HUES48 (cell line): ENCODE results near the gene LHPP.
A peak's percentile ranks its signal among the peaks of the same experiment; 100 is the strongest.

ENCODE experiments used
- H3K27ac ChIP-seq: one replicate; pipeline ENCODE4 v1.7.0; 2013; ENCODE audit warnings: low read depth, low read length, inconsistent platforms
- H3K27me3 ChIP-seq: 2 replicates; pipeline ENCODE4 v1.6.1; 2013; ENCODE audit warnings: mild to moderate bottlenecking, low read length; ENCODE audit not compliant: control insufficient read depth, insufficient read depth
- H3K36me3 ChIP-seq: 2 replicates; pipeline ENCODE4 v1.6.1; 2013; ENCODE audit warnings: low read length; ENCODE audit not compliant: control insufficient read depth, insufficient read depth
- H3K4me1 ChIP-seq: 2 replicates; pipeline ENCODE4 v1.6.1; 2013; ENCODE audit warnings: mild to moderate bottlenecking, low read length; ENCODE audit not compliant: control insufficient read depth, insufficient read depth
- H3K4me3 ChIP-seq: 2 replicates; pipeline ENCODE4 v1.5.1; 2013; ENCODE audit warnings: mild to moderate bottlenecking, low read depth, low read length
- H3K9ac ChIP-seq: 2 replicates; pipeline ENCODE4 v1.6.1; 2013; ENCODE audit warnings: mild to moderate bottlenecking, low read depth, low read length, moderate library complexity
- H3K9me3 ChIP-seq: 2 replicates; pipeline ENCODE4 v1.6.1; 2013; ENCODE audit warnings: low read length; ENCODE audit not compliant: control insufficient read depth, insufficient read depth

Gene LHPP

DNA sequence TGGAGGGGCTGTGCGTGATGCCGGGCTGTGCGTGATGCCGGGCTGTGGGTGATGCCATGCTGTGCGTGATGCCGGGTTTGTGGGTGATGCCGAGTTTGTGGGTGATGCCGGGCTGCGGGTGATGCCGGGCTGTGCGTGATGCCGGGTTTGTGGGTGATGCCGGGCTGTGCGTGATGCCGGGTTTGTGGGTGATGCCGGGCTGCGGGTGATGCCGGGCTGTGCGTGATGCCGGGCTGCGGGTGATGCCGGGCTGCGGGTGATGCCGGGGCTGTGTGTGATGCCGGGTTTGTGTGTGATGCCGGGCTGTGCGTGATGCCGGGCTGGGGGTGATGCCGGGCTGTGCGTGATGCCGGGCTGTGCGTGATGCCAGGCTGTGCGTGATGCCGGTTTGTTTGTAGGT, 153.6 kb downstream of the LHPP start:
- H3K9me3 ChIP-seq = no peaks in the 10 kb centered on the region
- no peaks in the 10 kb centered on the region for H3K4me1 ChIP-seq
- no peak overlapping the region for H3K4me3 ChIP-seq
- H3K36me3 ChIP-seq = no peaks in the 10 kb centered on the region
- H3K27me3 ChIP-seq = no peaks in the 10 kb centered on the region
- no peak overlapping the region for H3K27ac ChIP-seq
- H3K9ac ChIP-seq = no peak overlapping the region

DNA sequence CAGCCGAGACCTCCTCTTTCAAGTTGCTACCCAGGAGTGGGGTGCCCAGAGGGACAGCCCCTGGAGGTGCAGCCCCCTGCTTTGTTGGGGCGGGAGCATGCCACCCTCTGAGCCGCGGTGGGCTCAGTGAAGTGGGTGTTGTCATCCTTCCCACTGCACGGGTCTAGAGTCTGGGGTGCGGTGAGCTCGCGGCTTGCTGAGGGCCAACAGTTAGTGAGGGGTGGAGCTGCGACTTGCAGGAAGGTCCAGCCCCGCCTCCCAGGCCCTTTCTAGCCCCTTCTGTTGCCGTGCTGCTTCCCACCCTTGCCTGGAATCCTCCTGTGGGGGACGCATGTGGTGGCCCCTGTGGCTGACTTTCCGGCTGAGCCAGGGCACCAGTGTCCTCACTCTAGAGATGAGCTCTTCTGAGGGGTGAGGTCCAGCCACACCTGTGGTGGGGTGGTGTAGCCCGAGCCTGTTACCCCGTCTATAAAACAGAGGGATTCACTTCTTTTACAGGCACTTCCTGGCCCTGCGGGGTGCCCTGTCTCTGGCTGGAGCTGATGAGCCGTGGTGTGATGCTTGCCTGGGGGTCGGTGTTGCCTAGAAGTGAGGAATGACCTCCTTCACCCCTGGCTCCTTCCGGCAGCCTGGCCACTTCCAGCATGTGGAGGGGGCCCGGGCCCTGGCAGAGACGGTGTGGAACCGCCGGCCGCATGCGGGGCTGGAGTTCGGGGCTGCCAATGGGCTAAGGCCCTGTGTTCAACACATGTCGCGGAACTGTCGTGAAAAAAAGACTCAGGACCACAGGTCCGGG, 154.6 kb downstream of the LHPP start:
- Histone ChIP-seq H3K4me3 (no peak overlapping the region), H3K4me1 (no peaks in the 10 kb centered on the region), H3K9me3 (no peaks in the 10 kb centered on the region), H3K36me3 (no peaks in the 10 kb centered on the region), H3K27ac (peak overlapping the region; percentile 8), H3K9ac (no peak overlapping the region), H3K27me3 (no peaks in the 10 kb centered on the region)

DNA sequence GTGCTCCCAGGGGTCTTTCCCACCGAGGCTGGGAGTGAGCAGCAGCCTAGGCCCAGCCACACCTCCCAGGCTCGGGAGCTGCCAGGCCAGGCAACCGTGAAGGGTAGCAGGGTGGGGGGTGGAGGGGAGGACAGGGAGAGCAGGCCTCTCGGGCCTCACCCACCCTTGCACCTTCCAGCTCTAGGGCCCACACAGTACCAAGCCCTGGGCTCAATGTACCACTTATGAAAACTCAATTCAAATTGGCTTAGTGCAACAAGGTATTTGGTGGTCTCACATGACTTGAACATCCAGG, 155.2 kb downstream of the LHPP start:
- no peaks in the 10 kb centered on the region for H3K27me3 ChIP-seq
- no peak overlapping the region for H3K27ac ChIP-seq
- no peaks in the 10 kb centered on the region for H3K36me3 ChIP-seq
- H3K9ac ChIP-seq = no peak overlapping the region
- no peaks in the 10 kb centered on the region for H3K9me3 ChIP-seq
- no peaks in the 10 kb centered on the region for H3K4me1 ChIP-seq
- H3K4me3 ChIP-seq = no peak overlapping the region

DNA sequence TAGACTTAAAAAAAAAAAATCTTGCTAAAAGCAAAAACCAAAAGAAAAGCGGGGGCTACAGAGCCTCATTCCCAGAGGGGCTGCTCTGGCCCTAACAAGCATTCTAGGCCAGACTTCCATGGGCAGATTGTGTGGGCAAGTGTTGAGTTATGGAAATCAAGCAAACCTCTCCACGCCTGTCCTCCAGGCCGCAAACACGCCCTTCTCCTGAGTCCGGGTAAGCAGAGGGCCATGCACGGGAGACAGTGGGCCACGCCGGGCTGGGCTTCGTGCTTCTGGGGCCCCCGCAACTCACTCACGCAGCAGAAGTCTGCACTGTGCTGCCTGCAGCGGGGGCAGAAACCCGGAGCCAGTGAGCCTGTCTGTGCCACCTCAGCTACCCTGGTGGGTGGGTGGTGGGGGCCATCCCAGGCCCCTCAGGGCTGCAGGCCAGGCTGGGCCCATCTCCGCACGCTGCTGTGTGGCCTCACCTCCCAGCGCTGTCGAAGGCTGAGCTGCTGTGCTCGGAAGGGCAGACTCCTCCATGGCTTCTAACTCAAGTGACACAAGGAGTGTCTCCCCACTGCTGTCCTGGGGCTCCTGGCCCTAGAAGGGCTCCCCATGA, 156.9 kb downstream of the LHPP start:
- no peak overlapping the region for H3K9ac ChIP-seq
- no peaks in the 10 kb centered on the region for H3K4me1 ChIP-seq
- H3K27me3 ChIP-seq = no peaks in the 10 kb centered on the region
- no peaks in the 10 kb centered on the region for H3K36me3 ChIP-seq
- H3K9me3 ChIP-seq = no peaks in the 10 kb centered on the region
- no peak overlapping the region for H3K4me3 ChIP-seq
- H3K27ac ChIP-seq = no peak overlapping the region

DNA sequence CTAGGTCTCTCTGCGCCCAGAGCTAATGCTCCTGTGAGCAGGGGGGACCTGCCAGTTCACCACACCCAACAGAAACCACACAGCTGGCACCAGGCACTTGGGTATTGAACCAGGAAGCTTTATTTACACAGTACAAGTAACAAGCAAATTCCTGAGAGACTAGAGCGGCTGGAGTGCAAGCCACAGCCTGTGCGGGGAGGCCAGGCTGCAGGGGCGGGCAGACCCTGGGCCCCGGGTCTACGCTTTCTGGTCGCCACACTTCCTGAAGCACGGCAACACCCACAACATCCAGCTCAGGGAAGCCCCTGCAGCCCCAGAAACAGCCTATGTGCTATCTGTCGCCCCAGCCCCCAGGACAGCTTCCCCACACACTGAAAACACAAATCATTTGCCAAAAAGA, 157.6 kb downstream of the LHPP start:
- no peak overlapping the region for H3K4me3 ChIP-seq
- H3K9ac ChIP-seq = no peak overlapping the region
- no peaks in the 10 kb centered on the region for H3K27me3 ChIP-seq
- H3K9me3 ChIP-seq = no peaks in the 10 kb centered on the region
- H3K36me3 ChIP-seq = no peaks in the 10 kb centered on the region
- no peaks in the 10 kb centered on the region for H3K4me1 ChIP-seq
- no peak overlapping the region for H3K27ac ChIP-seq

DNA sequence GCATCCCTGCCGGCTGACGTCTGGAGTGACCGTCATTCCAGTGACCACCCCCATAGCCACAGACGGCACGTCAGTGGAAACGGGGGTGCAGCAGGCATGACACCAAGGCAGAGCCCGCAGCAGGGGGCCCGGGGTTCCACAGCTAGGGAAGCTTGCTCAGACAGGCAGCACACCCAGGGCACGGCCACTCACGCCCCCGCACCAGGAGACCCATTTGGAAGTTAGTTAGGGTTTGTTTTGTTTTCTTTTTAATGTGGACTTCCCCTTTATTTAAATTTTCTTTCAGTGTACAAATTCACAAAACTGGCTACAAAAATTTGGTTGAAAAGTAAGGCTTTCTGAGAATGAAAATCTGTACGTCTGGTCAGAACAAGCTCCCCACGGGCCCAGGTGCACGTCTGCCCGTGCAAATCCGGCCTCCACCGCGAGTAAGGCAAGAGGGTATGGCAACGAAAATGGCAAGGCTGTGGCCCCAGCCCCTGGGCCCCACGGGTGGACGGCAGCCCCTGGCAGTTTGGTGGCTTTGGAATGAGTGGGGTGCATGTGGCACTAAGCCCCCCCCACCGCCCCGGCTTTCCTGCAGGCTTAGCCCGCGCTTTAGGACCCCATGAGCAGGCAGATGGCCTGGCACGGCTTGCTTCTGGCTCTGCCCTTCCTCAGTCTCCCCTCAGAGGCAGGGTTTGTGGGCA, 158.3 kb downstream of the LHPP start:
- H3K4me1 ChIP-seq = no peaks in the 10 kb centered on the region
- no peaks in the 10 kb centered on the region for H3K36me3 ChIP-seq
- no peak overlapping the region for H3K27ac ChIP-seq
- H3K9me3 ChIP-seq = no peaks in the 10 kb centered on the region
- no peak overlapping the region for H3K9ac ChIP-seq
- H3K4me3 ChIP-seq = no peak overlapping the region
- H3K27me3 ChIP-seq = no peaks in the 10 kb centered on the region

DNA sequence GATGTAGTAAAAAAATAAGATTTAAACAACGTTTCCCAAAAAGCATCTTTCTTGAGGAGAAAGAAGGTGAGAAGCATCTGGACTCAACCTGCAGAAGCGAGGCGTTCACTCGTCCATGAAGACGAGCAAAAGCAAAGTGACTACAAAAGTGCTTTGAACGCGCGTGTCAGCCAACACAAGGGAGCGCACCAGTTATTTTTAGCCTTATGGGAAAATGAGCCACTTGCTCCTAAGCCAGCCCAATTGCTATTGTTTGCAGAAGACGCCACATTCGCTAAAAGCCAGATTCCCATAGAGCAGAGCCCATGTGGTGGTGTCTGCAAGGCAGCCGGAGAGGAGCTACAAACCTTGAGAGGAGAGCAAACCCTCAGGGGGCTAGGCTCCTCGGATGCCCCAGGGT, 160.0 kb downstream of the LHPP start:
- H3K27ac ChIP-seq = no peak overlapping the region
- peaks cover 4% of the 10 kb centered on the region for H3K4me1 ChIP-seq
- H3K27me3 ChIP-seq = no peaks in the 10 kb centered on the region
- no peak overlapping the region for H3K4me3 ChIP-seq
- no peaks in the 10 kb centered on the region for H3K9me3 ChIP-seq
- H3K9ac ChIP-seq = no peak overlapping the region
- H3K36me3 ChIP-seq = no peaks in the 10 kb centered on the region

DNA sequence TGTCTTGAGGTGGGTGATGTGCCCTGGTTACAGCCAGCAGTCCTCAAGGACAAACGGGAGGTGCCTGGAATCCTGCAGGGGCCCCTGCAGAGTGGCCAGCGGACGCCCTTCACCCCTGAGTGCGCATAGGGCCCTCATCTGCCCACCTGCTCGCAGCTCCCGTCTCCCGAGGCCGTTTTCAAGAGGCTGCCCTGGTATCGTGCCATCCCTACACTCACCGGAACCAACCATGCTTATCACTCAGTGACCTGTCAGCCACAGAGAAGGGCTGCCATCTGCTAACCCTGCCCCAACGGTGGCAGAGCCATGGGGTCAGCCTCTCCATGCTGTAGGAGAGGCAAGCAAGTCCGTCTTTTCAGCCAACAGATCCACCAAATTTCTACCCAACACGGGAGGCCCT, 160.5 kb downstream of the LHPP start:
- H3K27ac ChIP-seq = no peak overlapping the region

DNA sequence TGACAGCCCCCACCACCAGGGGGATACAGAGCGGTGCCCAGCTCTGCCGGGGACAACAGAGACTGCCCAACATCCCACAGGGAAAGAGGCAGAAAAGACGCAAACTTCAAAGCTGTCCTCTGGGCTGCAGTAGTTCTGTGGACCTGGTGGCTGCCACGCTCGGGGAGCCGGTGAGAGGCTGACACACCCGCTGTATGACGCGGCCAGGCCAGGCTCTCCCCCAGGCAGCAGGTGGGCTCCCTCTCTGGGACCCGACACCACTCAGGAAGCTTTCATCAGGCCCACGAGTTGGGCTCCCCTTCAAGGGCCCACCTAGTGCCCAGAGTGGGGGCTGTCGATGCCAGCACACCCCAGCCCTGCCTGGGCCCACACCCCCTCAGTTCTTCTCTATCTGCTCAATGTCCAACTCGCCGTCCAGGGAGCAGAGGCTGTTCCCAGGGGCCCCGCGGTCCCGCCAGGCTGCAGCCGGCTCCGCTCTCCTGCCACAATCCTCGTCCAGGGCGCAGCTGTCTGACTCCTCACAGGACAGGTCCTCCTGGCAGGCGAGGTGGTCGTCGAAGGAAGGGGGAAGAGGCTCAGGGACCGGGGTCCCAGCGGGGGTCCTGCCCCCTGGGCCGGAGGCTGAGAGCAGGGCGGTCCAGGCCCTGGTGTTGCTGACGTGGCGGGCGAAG, 161.4 kb downstream of the LHPP start:
- Histone ChIP-seq H3K9me3 (no peaks in the 10 kb centered on the region), H3K27ac (no peak overlapping the region), H3K4me3 (no peak overlapping the region), H3K27me3 (no peaks in the 10 kb centered on the region), H3K36me3 (no peaks in the 10 kb centered on the region), H3K9ac (no peak overlapping the region), H3K4me1 (peaks cover 13% of the 10 kb centered on the region)

More for the DNA sequence above, 160.5 kb downstream of the LHPP start:
- H3K36me3 ChIP-seq = no peaks in the 10 kb centered on the region
- no peaks in the 10 kb centered on the region for H3K9me3 ChIP-seq
- no peaks in the 10 kb centered on the region for H3K27me3 ChIP-seq
- H3K4me1 ChIP-seq = peaks cover 8% of the 10 kb centered on the region
- H3K9ac ChIP-seq = no peak overlapping the region
- no peak overlapping the region for H3K4me3 ChIP-seq

DNA sequence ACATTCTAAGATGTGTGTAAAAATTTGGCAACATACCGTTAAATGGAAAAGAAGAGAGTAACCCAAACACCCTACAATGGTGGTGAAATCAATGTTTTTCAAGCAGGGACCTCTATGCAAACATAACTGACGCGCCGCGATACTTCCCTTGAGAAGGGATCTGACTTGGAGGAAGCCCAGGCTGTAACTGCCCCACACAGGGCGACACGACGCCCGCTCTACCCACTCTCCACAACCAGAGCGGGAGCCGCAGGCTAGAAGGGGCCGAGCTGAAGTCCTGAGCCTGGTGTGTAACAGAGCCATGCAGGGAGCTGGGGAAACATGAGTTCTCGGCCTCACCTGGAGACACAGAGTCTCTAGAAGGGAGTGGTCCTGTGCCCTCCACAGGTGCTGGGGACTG, 162.4 kb downstream of the LHPP start:
- no peaks in the 10 kb centered on the region for H3K27me3 ChIP-seq
- no peak overlapping the region for H3K9ac ChIP-seq
- no peaks in the 10 kb centered on the region for H3K9me3 ChIP-seq
- no peak overlapping the region for H3K4me3 ChIP-seq
- peaks cover 13% of the 10 kb centered on the region for H3K4me1 ChIP-seq
- H3K36me3 ChIP-seq = no peaks in the 10 kb centered on the region
- H3K27ac ChIP-seq = no peak overlapping the region

DNA sequence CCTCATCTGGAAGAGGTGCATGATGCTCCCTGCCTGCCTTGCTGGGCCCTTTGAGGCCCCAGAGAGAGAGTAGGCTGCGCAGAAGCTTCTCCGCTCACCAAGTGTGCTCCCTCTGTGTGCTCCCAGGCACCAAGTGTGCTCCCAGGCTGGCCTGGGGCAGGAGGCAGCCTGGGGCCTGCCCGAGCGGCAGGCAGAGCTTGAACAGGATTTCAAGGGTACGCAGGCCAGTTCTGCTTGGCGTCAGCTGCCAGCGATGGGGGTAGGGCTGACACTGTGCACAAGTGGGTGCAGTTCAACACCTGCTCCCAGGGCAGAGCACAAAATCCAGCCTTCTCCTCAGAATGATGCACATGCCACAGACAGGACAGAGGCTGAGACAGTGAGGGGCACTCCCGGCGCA, 162.8 kb downstream of the LHPP start:
- no peak overlapping the region for H3K27ac ChIP-seq
- H3K4me3 ChIP-seq = no peak overlapping the region
- H3K27me3 ChIP-seq = no peaks in the 10 kb centered on the region
- no peaks in the 10 kb centered on the region for H3K9me3 ChIP-seq
- no peak overlapping the region for H3K9ac ChIP-seq
- H3K4me1 ChIP-seq = peaks cover 17% of the 10 kb centered on the region
- no peaks in the 10 kb centered on the region for H3K36me3 ChIP-seq
